ENCODE data around the gene SMAD4. TPM values are rescaled to one million over a fixed set of nuclear protein-coding genes. Genes with fewer than 3 reads are reported as not detected.

Gene SMAD4
- total and polyA plus RNA-seq, 2 of the 13 experiments (the other 11 are each of a cell fraction or from before 2014, with no cell fraction given), result 70.2 to 72.0 TPM

DNA sequence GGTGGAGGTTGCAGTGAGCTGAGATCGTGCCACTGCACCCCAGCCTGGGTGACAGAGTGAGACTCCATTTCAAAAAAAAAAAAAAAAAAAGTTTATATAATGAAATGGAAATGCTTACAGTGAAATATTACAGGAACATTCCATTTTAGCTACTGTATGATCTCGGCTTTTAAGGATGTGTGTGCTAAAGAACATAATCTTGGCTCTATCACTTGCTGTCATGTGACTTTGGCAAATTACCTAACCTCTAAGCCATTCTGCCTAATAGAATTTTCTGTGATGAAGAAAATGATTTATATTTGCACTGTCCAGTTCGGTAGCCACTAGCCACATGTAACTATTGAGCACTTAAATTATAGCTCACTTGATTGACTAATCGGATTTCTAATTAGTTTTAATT is 36.3 kb downstream of the SMAD4 start:
- ATAC-seq (no peak), FAIRE-seq (no peak), DNase-seq (ENCODE audit: low spot score) (no peak)
- Histone ChIP-seq H3K9ac (ENCODE audit: insufficient read depth, low read depth, low read length) (no peak overlapping the region), H3K4me1 (ENCODE audit: insufficient read depth, low read length) (no peaks in the 10 kb centered on the region), H3K4me3 (replicated peaks in 1 of 3; ENCODE audit: insufficient read depth in 1 of 3, low read depth in 2 of 3, low read length in 3 of 3) (no peak overlapping the region), H3K79me2 (ENCODE audit: insufficient read depth, low read length) (no peaks in the 10 kb centered on the region), H3K27ac (ENCODE audit: extremely low read length, insufficient read depth, low read length) (no peak overlapping the region), H4K20me1 (ENCODE audit: insufficient read depth, low read length) (peaks cover 4% of the 10 kb centered on the region; the same call in 1 of the 2 replicates), H3K9me3 (ENCODE audit: low read length) (no peaks in the 10 kb centered on the region), H3K4me2 (ENCODE audit: low read depth, low read length) (no peak overlapping the region), H2AFZ (ENCODE audit: low read length) (no peak overlapping the region), H3K36me3 (replicated peaks in 1 of 2; ENCODE audit: control insufficient read depth in 1 of 2, insufficient read depth in 2 of 2, low read length in 2 of 2) (peaks cover 8 to 46% of the 10 kb centered on the region in 2 experiments; a peak in 4 of 5 replicates), H3K27me3 (ENCODE audit: control insufficient read depth in 1 of 2, insufficient read depth in 2 of 2, low read length in 2 of 2) (no peaks in the 10 kb centered on the region)
- BruUV-seq (replicated peaks), result no TSS peak
- ChIA-PET POLR2A (no interaction called here), CTCF (ENCODE audit: low intra/inter-chr PET ratio, low total read pairs) (no interaction called here)
- intact Hi-C loops (cut with micrococcal nuclease; ENCODE audit: unreplicated experiment) (no loop called here), in situ Hi-C loops (cut with HindIII; ENCODE audit: extremely low pct_ligation_motif_present, low pct_unique_long_range_greater_than_20kb) (no loop called here)
- 97% methylated on average over 4 of the region's 4 CpGs for WGBS (ENCODE audit: low lambda C conversion rate)
- TF ChIP-seq SOX6 (IDR thresholded peaks at IDR 0.05), result no peak
- no peak for TF ChIP-seq SOX6 (CRISPR knock-in tag; IDR thresholded peaks at IDR 0.05)
- TF ChIP-seq DR1 (CRISPR knock-in tag; IDR thresholded peaks at IDR 0.05), result no peak

DNA sequence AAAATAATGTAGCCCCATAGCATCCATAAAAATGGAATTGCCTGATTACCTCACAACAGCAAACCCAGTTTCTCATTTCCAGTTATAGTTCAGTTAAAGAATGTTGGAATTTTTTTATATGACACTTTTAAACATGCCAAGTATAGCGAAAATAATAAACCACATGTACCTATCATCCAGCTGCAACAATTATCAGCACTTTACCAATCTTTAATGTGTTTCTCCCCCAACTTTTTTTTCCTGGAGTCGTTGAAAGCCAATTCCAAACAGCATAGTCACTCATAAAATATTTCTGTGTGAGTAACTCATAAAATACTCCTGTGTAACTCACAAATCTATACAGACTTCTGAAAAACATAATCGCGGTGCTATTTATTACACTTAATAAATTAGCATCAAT is 38.1 kb downstream of the SMAD4 start:
- DNase-seq (ENCODE audit: low spot score), result no peak
- Histone ChIP-seq H3K4me2 (ENCODE audit: low read depth, low read length) (no peak overlapping the region), H3K36me3 (replicated peaks in 1 of 2; ENCODE audit: control insufficient read depth in 1 of 2, insufficient read depth in 2 of 2, low read length in 2 of 2) (peaks cover 7 to 46% of the 10 kb centered on the region in 2 experiments; a peak in 4 of 5 replicates), H3K27me3 (ENCODE audit: control insufficient read depth in 1 of 2, insufficient read depth in 2 of 2, low read length in 2 of 2) (no peaks in the 10 kb centered on the region), H3K27ac (ENCODE audit: extremely low read length, insufficient read depth, low read length) (no peak overlapping the region), H3K9ac (ENCODE audit: insufficient read depth, low read depth, low read length) (no peak overlapping the region), H3K4me3 (replicated peaks in 1 of 3; ENCODE audit: insufficient read depth in 1 of 3, low read depth in 2 of 3, low read length in 3 of 3) (no peak overlapping the region), H3K4me1 (ENCODE audit: insufficient read depth, low read length) (no peaks in the 10 kb centered on the region), H4K20me1 (ENCODE audit: insufficient read depth, low read length) (peaks cover 4% of the 10 kb centered on the region; the same call in 1 of the 2 replicates), H3K79me2 (ENCODE audit: insufficient read depth, low read length) (no peaks in the 10 kb centered on the region), H2AFZ (ENCODE audit: low read length) (no peak overlapping the region), H3K9me3 (ENCODE audit: low read length) (no peaks in the 10 kb centered on the region)
- 98% methylated on average over 4 of the region's 4 CpGs for WGBS (ENCODE audit: low lambda C conversion rate)
- no TSS peak for BruUV-seq (replicated peaks)
- ChIA-PET POLR2A (no interaction called here), CTCF (ENCODE audit: low intra/inter-chr PET ratio, low total read pairs) (no interaction called here)
- ATAC-seq, result no peak
- FAIRE-seq, result no peak
- in situ Hi-C loops (cut with HindIII; ENCODE audit: extremely low pct_ligation_motif_present, low pct_unique_long_range_greater_than_20kb), result no loop called here
- intact Hi-C loops (cut with micrococcal nuclease; ENCODE audit: unreplicated experiment), result no loop called here
- TF ChIP-seq, protein P1, sequence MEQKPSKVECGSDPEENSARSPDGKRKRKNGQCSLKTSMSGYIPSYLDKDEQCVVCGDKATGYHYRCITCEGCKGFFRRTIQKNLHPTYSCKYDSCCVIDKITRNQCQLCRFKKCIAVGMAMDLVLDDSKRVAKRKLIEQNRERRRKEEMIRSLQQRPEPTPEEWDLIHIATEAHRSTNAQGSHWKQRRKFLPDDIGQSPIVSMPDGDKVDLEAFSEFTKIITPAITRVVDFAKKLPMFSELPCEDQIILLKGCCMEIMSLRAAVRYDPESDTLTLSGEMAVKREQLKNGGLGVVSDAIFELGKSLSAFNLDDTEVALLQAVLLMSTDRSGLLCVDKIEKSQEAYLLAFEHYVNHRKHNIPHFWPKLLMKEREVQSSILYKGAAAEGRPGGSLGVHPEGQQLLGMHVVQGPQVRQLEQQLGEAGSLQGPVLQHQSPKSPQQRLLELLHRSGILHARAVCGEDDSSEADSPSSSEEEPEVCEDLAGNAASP (CRISPR knock-in tag; IDR thresholded peaks at IDR 0.05; ENCODE audit: borderline replicate concordance), result no peak
- TF ChIP-seq, protein P2, sequence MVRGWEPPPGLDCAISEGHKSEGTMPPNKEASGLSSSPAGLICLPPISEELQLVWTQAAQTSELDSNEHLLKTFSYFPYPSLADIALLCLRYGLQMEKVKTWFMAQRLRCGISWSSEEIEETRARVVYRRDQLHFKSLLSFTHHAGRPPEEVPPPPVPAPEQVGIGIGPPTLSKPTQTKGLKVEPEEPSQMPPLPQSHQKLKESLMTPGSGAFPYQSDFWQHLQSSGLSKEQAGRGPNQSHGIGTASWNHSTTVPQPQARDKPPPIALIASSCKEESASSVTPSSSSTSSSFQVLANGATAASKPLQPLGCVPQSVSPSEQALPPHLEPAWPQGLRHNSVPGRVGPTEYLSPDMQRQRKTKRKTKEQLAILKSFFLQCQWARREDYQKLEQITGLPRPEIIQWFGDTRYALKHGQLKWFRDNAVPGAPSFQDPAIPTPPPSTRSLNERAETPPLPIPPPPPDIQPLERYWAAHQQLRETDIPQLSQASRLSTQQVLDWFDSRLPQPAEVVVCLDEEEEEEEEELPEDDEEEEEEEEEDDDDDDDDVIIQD (CRISPR knock-in tag; IDR thresholded peaks at IDR 0.05; ENCODE audit: low read depth), result no peak
- TF ChIP-seq ATRX (CRISPR knock-in tag; IDR thresholded peaks at IDR 0.05; ENCODE audit: borderline replicate concordance) (no peak), ZNF282 (IDR thresholded peaks at IDR 0.05; ENCODE audit: partially characterized antibody) (no peak), FOXM1 (CRISPR knock-in tag; IDR thresholded peaks at IDR 0.05) (no peak), ZNF441 (CRISPR knock-in tag; IDR thresholded peaks at IDR 0.05; ENCODE audit: borderline replicate concordance) (no peak), SNRNP70 (IDR thresholded peaks at IDR 0.05; ENCODE audit: low read depth, low read length) (no peak), MYNN (CRISPR knock-in tag; IDR thresholded peaks at IDR 0.05; ENCODE audit: low read depth) (no peak)
- TF ChIP-seq, protein P3, sequence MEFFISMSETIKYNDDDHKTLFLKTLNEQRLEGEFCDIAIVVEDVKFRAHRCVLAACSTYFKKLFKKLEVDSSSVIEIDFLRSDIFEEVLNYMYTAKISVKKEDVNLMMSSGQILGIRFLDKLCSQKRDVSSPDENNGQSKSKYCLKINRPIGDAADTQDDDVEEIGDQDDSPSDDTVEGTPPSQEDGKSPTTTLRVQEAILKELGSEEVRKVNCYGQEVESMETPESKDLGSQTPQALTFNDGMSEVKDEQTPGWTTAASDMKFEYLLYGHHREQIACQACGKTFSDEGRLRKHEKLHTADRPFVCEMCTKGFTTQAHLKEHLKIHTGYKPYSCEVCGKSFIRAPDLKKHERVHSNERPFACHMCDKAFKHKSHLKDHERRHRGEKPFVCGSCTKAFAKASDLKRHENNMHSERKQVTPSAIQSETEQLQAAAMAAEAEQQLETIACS (CRISPR knock-in tag; IDR thresholded peaks at IDR 0.05), result no peak
- TF ChIP-seq, protein P4, sequence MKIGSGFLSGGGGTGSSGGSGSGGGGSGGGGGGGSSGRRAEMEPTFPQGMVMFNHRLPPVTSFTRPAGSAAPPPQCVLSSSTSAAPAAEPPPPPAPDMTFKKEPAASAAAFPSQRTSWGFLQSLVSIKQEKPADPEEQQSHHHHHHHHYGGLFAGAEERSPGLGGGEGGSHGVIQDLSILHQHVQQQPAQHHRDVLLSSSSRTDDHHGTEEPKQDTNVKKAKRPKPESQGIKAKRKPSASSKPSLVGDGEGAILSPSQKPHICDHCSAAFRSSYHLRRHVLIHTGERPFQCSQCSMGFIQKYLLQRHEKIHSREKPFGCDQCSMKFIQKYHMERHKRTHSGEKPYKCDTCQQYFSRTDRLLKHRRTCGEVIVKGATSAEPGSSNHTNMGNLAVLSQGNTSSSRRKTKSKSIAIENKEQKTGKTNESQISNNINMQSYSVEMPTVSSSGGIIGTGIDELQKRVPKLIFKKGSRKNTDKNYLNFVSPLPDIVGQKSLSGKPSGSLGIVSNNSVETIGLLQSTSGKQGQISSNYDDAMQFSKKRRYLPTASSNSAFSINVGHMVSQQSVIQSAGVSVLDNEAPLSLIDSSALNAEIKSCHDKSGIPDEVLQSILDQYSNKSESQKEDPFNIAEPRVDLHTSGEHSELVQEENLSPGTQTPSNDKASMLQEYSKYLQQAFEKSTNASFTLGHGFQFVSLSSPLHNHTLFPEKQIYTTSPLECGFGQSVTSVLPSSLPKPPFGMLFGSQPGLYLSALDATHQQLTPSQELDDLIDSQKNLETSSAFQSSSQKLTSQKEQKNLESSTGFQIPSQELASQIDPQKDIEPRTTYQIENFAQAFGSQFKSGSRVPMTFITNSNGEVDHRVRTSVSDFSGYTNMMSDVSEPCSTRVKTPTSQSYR (CRISPR knock-in tag; IDR thresholded peaks at IDR 0.05; ENCODE audit: borderline replicate concordance), result no peak
